Activated CD4-positive, alpha-beta memory T cell treated with anti-CD3 and anti-CD28 coated beads for 36 hours (primary cell): ENCODE measurements around the gene HIPK2. TPM values are rescaled to one million over a fixed set of nuclear protein-coding genes. Genes with fewer than 3 reads are reported as not detected.
A peak's percentile ranks its signal among the peaks of the same experiment; 100 is the strongest.

Experiments used
- CTCF ChIA-PET: fragments of 350-600 bp; sonication (Branson Sonifier 250); formaldehyde crosslinking; loops from one replicate; lab custom pipeline; 2021; ENCODE audit warnings: antibody characterized with exemption, inconsistent platforms; lab: Charles Lee
- POLR2A ChIA-PET: fragments of 350-600 bp; sonication (Branson Sonifier 250); formaldehyde crosslinking; loops from one replicate; lab custom pipeline; 2021; ENCODE audit warnings: antibody characterized with exemption; lab: Charles Lee
- DNase-seq: peaks from one replicate; pipeline ENCODE4 v3.0.0-alpha.2; 2020
- H3K27ac Mint-ChIP-seq: one replicate; pipeline ENCODE4 v1.8.0; 2021; ENCODE audit warnings: mixed read lengths
- H3K27me3 Mint-ChIP-seq: one replicate; pipeline ENCODE4 v1.8.0; 2021; ENCODE audit warnings: mixed read lengths
- H3K36me3 Mint-ChIP-seq: one replicate; pipeline ENCODE4 v1.8.0; 2021; ENCODE audit warnings: mixed read lengths
- H3K4me1 Mint-ChIP-seq: one replicate; pipeline ENCODE4 v1.8.0; 2021; ENCODE audit warnings: low read depth, mixed read lengths
- H3K4me3 Mint-ChIP-seq: one replicate; pipeline ENCODE4 v1.8.0; 2021; ENCODE audit warnings: mild to moderate bottlenecking, mixed read lengths
- H3K9me3 Mint-ChIP-seq: one replicate; pipeline ENCODE4 v1.8.0; 2021; ENCODE audit warnings: mixed read lengths
- intact Hi-C: fragments of 100-400 bp; cut with micrococcal nuclease; formaldehyde crosslinking; loops from one replicate; pipeline ENCODE4 v1.15.1; 2023
- total RNA-seq, 2 experiments: library from RNA; stranded (reverse); gene quantifications; one replicate each; pipeline ENCODE4 v1.2.3, GENCODE V29; 2021

The HIPK2 gene
- total RNA-seq, 2 experiments from 2014 or later: 18.9 to 19.1 TPM

DNA sequence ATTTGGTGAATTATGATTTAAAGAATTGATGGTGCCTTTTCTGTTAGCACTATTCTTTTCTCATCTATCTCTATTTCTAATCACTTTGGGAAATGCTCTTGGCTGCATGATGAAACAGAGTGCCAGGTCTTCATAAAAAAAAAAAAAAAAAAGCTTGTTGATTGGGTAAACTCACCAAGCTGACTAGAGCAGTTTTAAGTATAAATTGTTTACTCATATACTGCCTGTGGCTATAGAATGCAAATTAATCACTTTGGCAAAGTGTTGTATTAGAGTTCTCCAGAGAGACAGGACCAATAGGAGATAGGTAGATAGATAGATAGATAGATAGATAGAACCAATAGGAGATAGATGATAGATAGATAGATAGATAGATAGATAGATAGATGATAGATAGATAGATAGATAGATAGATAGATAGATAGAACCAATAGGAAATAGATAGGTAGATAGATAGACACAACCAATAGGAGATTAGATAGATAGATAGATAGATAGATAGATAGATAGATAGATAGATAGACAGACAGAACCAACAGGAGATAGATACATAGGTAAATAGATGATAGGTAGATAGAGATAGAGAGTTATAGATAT is 31.1 kb upstream of the HIPK2 start:
- Mint-ChIP-seq H3K36me3 (no peaks in the 10 kb centered on the region), H3K4me1 (no peaks in the 10 kb centered on the region), H3K27ac (no peak overlapping the region), H3K4me3 (no peak overlapping the region), H3K27me3 (peaks cover 6% of the 10 kb centered on the region), H3K9me3 (peaks cover 8% of the 10 kb centered on the region)
- no peak for DNase-seq
- intact Hi-C loops: no loop called here
- ChIA-PET POLR2A (no interaction called here), CTCF (interaction anchor here (0.6 kb wide), 1 partner anchor 9 kb away, joined by 4 read pairs; no protein-coding TSS in a partner anchor)

DNA sequence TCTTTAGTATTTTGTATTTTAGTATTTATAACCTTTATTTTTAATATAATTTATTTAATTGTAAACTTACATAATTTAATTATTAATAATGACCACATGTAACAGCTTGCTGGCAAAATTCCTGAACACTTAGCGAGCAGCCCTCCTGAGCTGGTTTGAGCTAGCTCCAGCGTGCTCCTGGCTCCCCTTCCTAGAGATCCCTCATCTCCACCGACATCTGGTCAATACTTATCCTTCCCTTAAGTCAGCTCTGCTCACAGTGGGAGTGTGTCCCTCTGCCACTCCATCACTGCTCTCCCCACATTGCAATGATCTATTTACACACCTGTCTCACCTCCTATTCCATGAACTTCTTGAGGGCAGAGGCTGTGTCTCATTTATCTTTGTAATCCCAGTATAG is 30.6 kb upstream of the HIPK2 start:
- H3K4me3 Mint-ChIP-seq: no peak overlapping the region
- intact Hi-C loops: no loop called here
- H3K36me3 Mint-ChIP-seq: no peaks in the 10 kb centered on the region
- no peak overlapping the region for H3K27ac Mint-ChIP-seq
- ChIA-PET POLR2A (no interaction called here), CTCF (no interaction called here)
- DNase-seq: no peak
- H3K27me3 Mint-ChIP-seq: peaks cover 6% of the 10 kb centered on the region
- no peaks in the 10 kb centered on the region for H3K4me1 Mint-ChIP-seq
- H3K9me3 Mint-ChIP-seq: peaks cover 8% of the 10 kb centered on the region

DNA sequence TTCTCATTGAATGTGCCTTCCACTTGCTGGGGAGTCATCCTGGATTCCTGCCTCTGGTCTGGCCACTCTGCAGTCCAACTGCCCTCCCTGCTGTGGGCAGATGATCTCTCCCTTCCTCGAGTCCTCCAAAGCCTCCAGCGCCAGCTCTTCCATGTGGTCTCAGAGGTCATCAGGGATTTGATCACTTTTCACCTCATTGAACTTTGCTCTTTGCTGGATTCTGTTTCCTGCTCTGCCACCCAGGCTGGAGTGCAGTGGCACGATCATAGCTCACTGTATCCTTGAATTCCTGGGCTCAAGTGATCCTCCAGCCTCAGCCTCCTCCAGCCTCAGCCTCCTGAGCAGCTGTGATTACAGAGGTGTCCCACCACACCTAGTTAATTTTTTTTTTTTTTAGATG is 29.2 kb upstream of the HIPK2 start:
- no peaks in the 10 kb centered on the region for H3K4me1 Mint-ChIP-seq
- H3K36me3 Mint-ChIP-seq: peaks cover 3% of the 10 kb centered on the region
- ChIA-PET POLR2A (interaction anchor here (0.7 kb wide), 1 partner anchor 28 kb away, joined by 5 read pairs; no protein-coding TSS in a partner anchor), CTCF (no interaction called here)
- peaks cover 15% of the 10 kb centered on the region for H3K9me3 Mint-ChIP-seq
- H3K27ac Mint-ChIP-seq: no peak overlapping the region
- intact Hi-C loops: no loop called here
- DNase-seq: no peak
- H3K4me3 Mint-ChIP-seq: no peak overlapping the region
- H3K27me3 Mint-ChIP-seq: peaks cover 6% of the 10 kb centered on the region

DNA sequence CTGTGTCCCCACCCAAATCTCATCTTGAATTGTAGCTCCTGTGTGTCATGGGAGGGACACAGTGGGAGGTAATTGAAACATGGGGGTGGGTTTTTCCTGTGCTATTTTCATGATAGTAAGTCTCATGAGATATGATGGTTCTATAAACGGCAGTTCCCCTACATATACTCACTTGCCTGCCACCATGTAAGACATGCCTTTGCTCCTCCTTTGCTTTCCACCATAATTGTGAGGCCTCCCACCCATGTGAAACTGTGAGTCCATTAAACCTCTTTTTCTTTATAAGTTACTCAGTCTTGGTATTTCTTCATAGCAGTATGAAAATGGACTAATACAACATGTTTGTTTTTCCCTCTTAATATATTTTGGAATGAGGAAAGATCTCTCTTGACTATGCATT is 26.8 kb upstream of the HIPK2 start:
- POLR2A ChIA-PET: no interaction called here

DNA sequence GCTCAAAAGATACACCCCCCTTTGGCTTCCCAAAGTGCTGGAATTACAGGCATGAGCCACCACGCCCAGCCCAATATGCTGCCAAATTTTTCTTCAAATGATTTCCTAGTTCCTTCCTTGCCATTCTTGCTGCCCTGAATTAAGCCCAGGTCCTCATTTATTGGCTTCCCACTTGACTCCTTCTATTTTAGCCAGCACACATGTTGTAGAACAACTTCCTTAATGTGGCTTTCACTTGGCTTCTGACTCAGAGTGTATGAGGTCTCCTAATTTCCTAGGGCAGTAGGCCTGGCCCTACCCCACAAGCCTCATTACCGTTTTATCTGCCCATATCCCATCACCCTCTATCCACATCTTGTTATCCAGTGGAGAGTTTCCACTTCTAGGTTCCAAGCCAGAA is 21.8 kb upstream of the HIPK2 start:
- peaks cover 15% of the 10 kb centered on the region for H3K9me3 Mint-ChIP-seq
- peaks cover 3% of the 10 kb centered on the region for H3K36me3 Mint-ChIP-seq
- H3K4me1 Mint-ChIP-seq: peaks cover 13% of the 10 kb centered on the region
- DNase-seq: no peak
- POLR2A ChIA-PET: interaction anchor here (0.7 kb wide), 1 partner anchor 655 kb away, joined by 3 read pairs; no protein-coding TSS in a partner anchor
- intact Hi-C loops: loop anchor here (2.0 kb wide), 1 partner anchor 25 kb away; no protein-coding TSS in a partner anchor
- no peak overlapping the region for H3K27ac Mint-ChIP-seq
- no peaks in the 10 kb centered on the region for H3K27me3 Mint-ChIP-seq
- CTCF ChIA-PET: interaction anchor here (0.7 to 1.1 kb wide), 2 partner anchors 38 to 153 kb away, joined by 3 to 4 read pairs; no protein-coding TSS in a partner anchor
- no peak overlapping the region for H3K4me3 Mint-ChIP-seq

More for the DNA sequence above, 26.8 kb upstream of the HIPK2 start:
- no peak for DNase-seq
- Mint-ChIP-seq H3K9me3 (peaks cover 15% of the 10 kb centered on the region), H3K27ac (no peak overlapping the region), H3K27me3 (peaks cover 6% of the 10 kb centered on the region), H3K4me3 (no peak overlapping the region), H3K4me1 (peaks cover 2% of the 10 kb centered on the region), H3K36me3 (peaks cover 3% of the 10 kb centered on the region)
- intact Hi-C loops: no loop called here
- CTCF ChIA-PET: interaction anchor here (0.6 kb wide), 1 partner anchor 199 kb away, joined by 5 read pairs; no protein-coding TSS in a partner anchor

DNA sequence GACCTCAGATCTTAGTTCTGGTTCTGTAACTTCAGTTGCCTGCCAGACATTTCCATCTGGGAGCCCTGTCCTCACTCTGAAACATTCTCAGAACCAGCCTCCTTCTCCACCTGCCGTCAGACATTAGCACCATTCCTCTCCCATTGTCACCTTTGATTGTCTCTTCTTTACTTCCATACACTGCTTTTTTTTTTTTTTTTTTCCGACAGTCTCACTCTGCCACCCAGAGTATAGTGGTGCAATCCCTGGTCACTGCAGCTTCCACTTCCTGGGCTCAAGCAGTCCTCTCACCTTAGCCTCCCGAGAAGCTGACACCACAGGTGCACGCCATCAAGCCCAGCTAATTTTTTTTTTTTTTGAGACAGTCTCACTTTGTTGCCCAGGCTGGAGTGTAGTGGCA is 21.1 kb upstream of the HIPK2 start:
- peaks cover 3% of the 10 kb centered on the region for H3K36me3 Mint-ChIP-seq
- H3K9me3 Mint-ChIP-seq: peaks cover 10% of the 10 kb centered on the region
- no peak overlapping the region for H3K27ac Mint-ChIP-seq
- no peaks in the 10 kb centered on the region for H3K27me3 Mint-ChIP-seq
- DNase-seq: no peak
- H3K4me3 Mint-ChIP-seq: no peak overlapping the region
- peaks cover 13% of the 10 kb centered on the region for H3K4me1 Mint-ChIP-seq
- POLR2A ChIA-PET: no interaction called here
- intact Hi-C loops: loop anchor here (2.0 kb wide), 1 partner anchor 24 kb away; no protein-coding TSS in a partner anchor
- CTCF ChIA-PET: interaction anchor here (0.7 to 1.1 kb wide), 2 partner anchors 39 to 152 kb away, joined by 3 to 4 read pairs; no protein-coding TSS in a partner anchor

DNA sequence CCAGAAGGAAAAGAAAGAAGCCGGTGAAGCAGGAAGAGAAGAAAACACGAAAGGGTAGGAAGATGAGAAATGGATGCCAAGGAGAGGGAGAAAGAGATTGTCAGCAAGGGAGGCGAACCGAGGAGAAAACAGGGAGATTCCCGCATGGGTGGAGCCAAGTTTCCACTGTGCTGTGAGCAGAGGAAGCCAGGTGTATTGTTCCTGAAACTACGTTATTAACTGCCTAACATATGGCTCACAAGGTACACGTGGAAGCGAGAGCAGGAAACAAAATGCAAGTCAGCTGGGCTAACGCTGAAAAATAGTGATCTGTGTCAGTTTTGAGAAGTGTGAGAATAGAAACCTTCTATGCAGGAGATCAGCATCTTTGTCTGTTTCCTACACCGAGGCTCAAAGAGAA is 20.4 kb upstream of the HIPK2 start:
- peak; percentile 35 for DNase-seq
- Mint-ChIP-seq H3K27ac (no peak overlapping the region), H3K9me3 (peaks cover 9% of the 10 kb centered on the region), H3K36me3 (peaks cover 3% of the 10 kb centered on the region), H3K27me3 (no peaks in the 10 kb centered on the region), H3K4me1 (peaks cover 13% of the 10 kb centered on the region), H3K4me3 (no peak overlapping the region)
- CTCF ChIA-PET: no interaction called here
- intact Hi-C loops: loop anchor here (2.0 kb wide), 1 partner anchor 23 kb away; no protein-coding TSS in a partner anchor
- POLR2A ChIA-PET: no interaction called here

DNA sequence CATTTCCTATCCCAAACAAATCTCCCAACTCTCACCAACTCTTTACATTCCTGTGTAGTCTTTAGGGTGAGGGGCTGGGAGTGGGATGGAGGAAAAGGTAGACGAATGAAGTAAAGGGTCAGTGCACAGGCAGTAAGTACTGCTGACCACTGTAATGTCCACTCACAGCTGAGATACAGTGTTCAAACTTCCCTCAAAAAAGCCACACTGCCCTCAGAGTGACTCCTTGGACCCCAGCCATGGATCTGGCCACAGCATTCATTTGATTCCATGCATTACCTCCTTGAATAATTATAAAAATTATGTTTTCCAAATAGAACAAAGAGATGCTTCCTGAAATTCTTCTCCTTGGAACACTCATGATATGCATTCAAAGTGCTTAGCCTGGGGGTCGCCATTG is 19.8 kb upstream of the HIPK2 start:
- POLR2A ChIA-PET: no interaction called here
- Mint-ChIP-seq H3K9me3 (peaks cover 5% of the 10 kb centered on the region), H3K36me3 (no peaks in the 10 kb centered on the region), H3K4me1 (peaks cover 13% of the 10 kb centered on the region), H3K27me3 (no peaks in the 10 kb centered on the region), H3K4me3 (no peak overlapping the region), H3K27ac (no peak overlapping the region)
- DNase-seq: no peak
- intact Hi-C loops: loop anchor here (2.0 kb wide), 1 partner anchor 23 kb away; no protein-coding TSS in a partner anchor
- CTCF ChIA-PET: no interaction called here

DNA sequence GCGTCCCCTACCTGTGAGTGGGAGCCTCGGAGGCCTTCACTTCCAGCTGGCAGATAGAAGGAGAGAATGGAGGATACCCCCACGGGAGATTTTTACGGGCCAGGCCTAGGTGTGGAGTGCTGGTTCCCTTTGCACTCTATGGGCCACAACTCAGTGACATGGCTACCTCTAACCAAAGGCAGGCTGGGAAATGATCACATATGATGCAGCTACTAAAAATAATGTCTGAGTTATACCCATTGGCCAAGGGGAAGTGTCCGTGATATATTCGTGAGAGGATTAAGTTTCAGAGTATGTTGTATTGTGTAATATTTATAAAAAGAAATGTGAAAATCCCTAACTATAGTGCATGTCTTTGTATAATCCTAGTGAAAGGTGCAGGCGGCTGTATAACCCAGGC is 13.5 kb upstream of the HIPK2 start:
- H3K4me1 Mint-ChIP-seq: no peaks in the 10 kb centered on the region
- peaks cover 3% of the 10 kb centered on the region for H3K9me3 Mint-ChIP-seq
- no peak for DNase-seq
- ChIA-PET CTCF (no interaction called here), POLR2A (no interaction called here)
- no peak overlapping the region for H3K4me3 Mint-ChIP-seq
- H3K36me3 Mint-ChIP-seq: no peaks in the 10 kb centered on the region
- peaks cover 3% of the 10 kb centered on the region for H3K27me3 Mint-ChIP-seq
- intact Hi-C loops: no loop called here
- no peak overlapping the region for H3K27ac Mint-ChIP-seq

DNA sequence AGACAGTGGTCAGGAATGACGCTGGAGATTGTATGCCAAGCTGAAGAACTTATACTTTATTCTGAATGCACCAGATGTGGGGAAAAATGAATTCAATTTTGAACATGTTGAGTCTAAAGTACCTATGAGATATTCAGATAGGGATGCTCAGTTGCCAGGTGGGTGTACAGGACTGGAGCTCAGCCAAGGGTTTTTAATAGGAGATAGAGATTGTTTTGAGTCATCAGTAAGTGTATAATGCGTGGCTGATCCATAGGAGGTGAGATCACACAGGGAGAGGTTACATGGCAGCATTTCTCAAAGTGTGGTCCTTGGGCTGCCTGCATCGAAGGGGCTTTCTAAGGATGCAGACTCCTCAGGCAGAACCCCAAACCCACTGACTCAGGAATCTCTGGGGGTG is 6.8 kb upstream of the HIPK2 start:
- no peak for DNase-seq
- CTCF ChIA-PET: no interaction called here

DNA sequence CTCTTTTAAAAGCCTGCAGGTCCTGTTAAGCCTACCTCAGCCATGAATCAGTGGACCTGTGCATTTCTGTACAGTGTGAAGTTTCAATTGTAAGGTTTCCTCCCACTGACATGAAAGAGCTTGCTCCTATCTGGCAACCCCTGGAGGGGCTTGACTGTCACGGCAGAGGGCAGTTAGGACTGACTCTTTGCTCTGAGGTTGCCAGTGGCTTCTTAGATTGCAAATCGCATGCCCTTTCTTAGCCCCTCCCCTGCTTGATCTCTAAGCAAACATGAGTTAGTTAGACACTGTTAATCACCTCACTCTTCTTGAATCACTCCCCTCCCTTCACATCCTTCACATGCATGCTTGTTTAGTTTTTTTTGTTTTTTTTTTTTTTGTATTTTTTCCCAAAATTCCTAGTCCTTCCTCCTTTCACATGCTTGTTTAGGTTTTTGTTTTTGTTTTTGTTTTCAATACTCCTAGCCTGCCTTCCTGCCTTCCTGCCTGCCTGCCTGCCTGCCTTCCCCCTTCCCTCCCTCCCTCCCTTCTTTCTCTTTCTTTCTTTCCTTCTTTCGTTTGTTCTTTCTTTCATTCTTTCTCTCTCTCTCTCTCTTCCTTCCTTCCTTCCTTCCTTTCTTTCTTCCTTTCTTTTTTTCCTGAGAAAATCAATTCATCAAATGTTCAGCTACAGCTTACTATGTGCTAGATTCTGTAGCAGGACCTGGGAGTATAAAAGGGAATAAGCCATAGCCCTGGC is 6.0 kb upstream of the HIPK2 start:
- Mint-ChIP-seq H3K27ac (no peak overlapping the region), H3K4me1 (peaks cover 4% of the 10 kb centered on the region), H3K36me3 (no peaks in the 10 kb centered on the region), H3K4me3 (no peak overlapping the region), H3K9me3 (no peaks in the 10 kb centered on the region), H3K27me3 (peaks cover 18% of the 10 kb centered on the region)
- ChIA-PET CTCF (interaction anchor here (1.1 to 1.9 kb wide), 2 partner anchors 13 to 138 kb away, joined by 4 to 6 read pairs; no protein-coding TSS in a partner anchor), POLR2A (no interaction called here)
- intact Hi-C loops: no loop called here
- no peak for DNase-seq

More for the DNA sequence above, 6.8 kb upstream of the HIPK2 start:
- intact Hi-C loops: no loop called here
- POLR2A ChIA-PET: no interaction called here
- H3K27me3 Mint-ChIP-seq: peaks cover 11% of the 10 kb centered on the region
- H3K4me3 Mint-ChIP-seq: no peak overlapping the region
- no peaks in the 10 kb centered on the region for H3K4me1 Mint-ChIP-seq
- H3K9me3 Mint-ChIP-seq: no peaks in the 10 kb centered on the region
- H3K36me3 Mint-ChIP-seq: no peaks in the 10 kb centered on the region
- H3K27ac Mint-ChIP-seq: no peak overlapping the region

DNA sequence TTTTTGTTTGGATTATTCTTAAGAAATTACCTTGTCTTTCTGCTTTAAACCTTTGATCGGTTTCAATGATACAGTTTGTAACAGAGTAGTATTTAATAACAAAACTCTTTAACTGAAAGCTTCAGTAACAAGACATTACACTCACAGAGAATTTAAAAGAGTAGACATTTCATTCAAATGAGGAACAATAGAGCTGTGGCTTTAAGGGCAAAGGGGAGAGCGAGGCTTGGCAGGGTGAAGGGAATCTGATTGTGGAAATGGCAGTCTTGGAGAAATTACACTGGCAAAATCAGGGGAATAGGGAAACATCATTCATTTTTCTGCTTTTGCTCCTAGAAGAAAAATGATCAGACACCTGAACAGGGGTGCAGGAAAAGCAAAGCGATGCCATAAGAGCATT is 5.1 kb upstream of the HIPK2 start:
- ChIA-PET POLR2A (no interaction called here), CTCF (interaction anchor here (1.1 to 1.9 kb wide), 2 partner anchors 12 to 137 kb away, joined by 4 to 6 read pairs; no protein-coding TSS in a partner anchor)
- H3K4me3 Mint-ChIP-seq: no peak overlapping the region
- intact Hi-C loops: no loop called here
- H3K9me3 Mint-ChIP-seq: no peaks in the 10 kb centered on the region
- no peak overlapping the region for H3K27ac Mint-ChIP-seq
- peaks cover 7% of the 10 kb centered on the region for H3K4me1 Mint-ChIP-seq
- DNase-seq: no peak
- peaks cover 18% of the 10 kb centered on the region for H3K27me3 Mint-ChIP-seq
- H3K36me3 Mint-ChIP-seq: no peaks in the 10 kb centered on the region
